ENCODE data around the gene NMBR. TPM values are rescaled to one million over a fixed set of nuclear protein-coding genes. Genes with fewer than 3 reads are reported as not detected.

NMBR gene
- total and polyA plus RNA-seq, 2 donors (not counting 1 experiment from before 2014, with no cell fraction given) = 0.09 TPM; not detected in 1

- Histone ChIP-seq H3K27ac (ENCODE audit: low read length in 2 of 2) (no peak overlapping the region), H3K9ac (ENCODE audit: low read length) (no peak overlapping the region), H3K4me2 (replicated peaks; ENCODE audit: low read depth, low read length, poor library complexity, severe bottlenecking) (no peak overlapping the region), H3K79me2 (ENCODE audit: control insufficient read depth, insufficient read depth, low read length) (no peaks in the 10 kb centered on the region), H3K4me1 (ENCODE audit: control insufficient read depth in 2 of 2, insufficient read depth in 2 of 2, low read length in 2 of 2) (no peaks in the 10 kb centered on the region), H3K36me3 (replicated peaks in 1 of 2; ENCODE audit: control extremely low read depth in 1 of 2, control insufficient read depth in 1 of 2, extremely low read depth in 1 of 2, insufficient read depth in 2 of 2, low read length in 1 of 2) (no peaks in the 10 kb centered on the region), H2AFZ (ENCODE audit: insufficient read depth, low read depth, low read length, poor library complexity, severe bottlenecking) (no peak overlapping the region), H4K20me1 (ENCODE audit: control insufficient read depth, insufficient read depth, low read length, poor library complexity, severe bottlenecking) (no peaks in the 10 kb centered on the region), H3K9me3 (ENCODE audit: control extremely low read depth in 1 of 3, control insufficient read depth in 2 of 3, insufficient read depth in 1 of 3, low read length in 2 of 3) (no peaks in the 10 kb centered on the region), H3K27me3 (replicated peaks in 1 of 4; ENCODE audit: control extremely low read depth in 1 of 4, control insufficient read depth in 3 of 4, insufficient read depth in 4 of 4, low read length in 3 of 4) (peaks cover 0 to 5% (median 1%) of the 10 kb centered on the region in 4 experiments), H3K4me3 (ENCODE audit: control extremely low read depth in 1 of 5, extremely low read depth in 1 of 5, insufficient read depth in 1 of 5, low read depth in 2 of 5, low read length in 4 of 5) (no peak overlapping the region)
- no peak for DNase-seq
- 90% methylated on average over 2 of the region's 2 CpGs for WGBS (ENCODE audit: insufficient coverage)
- no peaks in the 10 kb centered on the region for H3K9me3 Mint-ChIP-seq (ENCODE audit: insufficient read depth)
- CTCF ChIA-PET = no interaction called here
- peaks cover 19% of the 10 kb centered on the region for H3K27me3 Mint-ChIP-seq
- TF ChIP-seq EZH2 (IDR thresholded peaks at IDR 0.05; ENCODE audit: borderline replicate concordance, insufficient read depth, low read depth, low read length, poor library complexity, severe bottlenecking) = no peak
- no peak for TF ChIP-seq CTCF (IDR thresholded peaks at IDR 0.05)
- intact Hi-C loops (cut with micrococcal nuclease) = no loop called here
- H3K4me3 Mint-ChIP-seq = no peak overlapping the region
- no peak for ATAC-seq (ENCODE audit: low read depth)
- H3K4me1 Mint-ChIP-seq = no peaks in the 10 kb centered on the region
- no peak overlapping the region for H3K27ac Mint-ChIP-seq
- POLR2A ChIA-PET = no interaction called here
Observed at GRCh38 chr6:142118925-142119324, 28.0 kb downstream of the NMBR start.

- H3K27me3 Mint-ChIP-seq = peaks cover 19% of the 10 kb centered on the region
- H3K79me2 ChIP-seq (ENCODE audit: control insufficient read depth, insufficient read depth, low read length) = no peaks in the 10 kb centered on the region
- H3K4me1 Mint-ChIP-seq = no peaks in the 10 kb centered on the region
- H2AFZ ChIP-seq (ENCODE audit: insufficient read depth, low read depth, low read length, poor library complexity, severe bottlenecking) = no peak overlapping the region
- no peak overlapping the region for H3K4me3 ChIP-seq (ENCODE audit: control extremely low read depth in 1 of 5, extremely low read depth in 1 of 5, insufficient read depth in 1 of 5, low read depth in 2 of 5, low read length in 4 of 5)
- DNase-seq (no peak), ATAC-seq (ENCODE audit: low read depth) (no peak)
- H3K27ac Mint-ChIP-seq = no peak overlapping the region
- H3K36me3 ChIP-seq (replicated peaks in 1 of 2; ENCODE audit: control extremely low read depth in 1 of 2, control insufficient read depth in 1 of 2, extremely low read depth in 1 of 2, insufficient read depth in 2 of 2, low read length in 1 of 2) = no peaks in the 10 kb centered on the region
- ChIA-PET POLR2A (no interaction called here), CTCF (no interaction called here)
- no CpG with 5 or more reads among the region's 3 CpGs for whole genome bisulfite sequencing (ENCODE audit: insufficient coverage)
- no peaks in the 10 kb centered on the region for H4K20me1 ChIP-seq (ENCODE audit: control insufficient read depth, insufficient read depth, low read length, poor library complexity, severe bottlenecking)
- H3K27me3 ChIP-seq (replicated peaks in 1 of 4; ENCODE audit: control extremely low read depth in 1 of 4, control insufficient read depth in 3 of 4, insufficient read depth in 4 of 4, low read length in 3 of 4) = peaks cover 0 to 5% (median 1%) of the 10 kb centered on the region in 4 experiments
- no peaks in the 10 kb centered on the region for H3K9me3 Mint-ChIP-seq (ENCODE audit: insufficient read depth)
- no peak overlapping the region for H3K4me2 ChIP-seq (replicated peaks; ENCODE audit: low read depth, low read length, poor library complexity, severe bottlenecking)
- H3K4me3 Mint-ChIP-seq = no peak overlapping the region
- TF ChIP-seq CTCF (IDR thresholded peaks at IDR 0.05) = no peak
- no peak for TF ChIP-seq EZH2 (IDR thresholded peaks at IDR 0.05; ENCODE audit: borderline replicate concordance, insufficient read depth, low read depth, low read length, poor library complexity, severe bottlenecking)
- H3K27ac ChIP-seq (ENCODE audit: low read length in 2 of 2) = no peak overlapping the region
- intact Hi-C loops (cut with micrococcal nuclease) = no loop called here
- H3K9ac ChIP-seq (ENCODE audit: low read length) = no peak overlapping the region
- H3K9me3 ChIP-seq (ENCODE audit: control extremely low read depth in 1 of 3, control insufficient read depth in 2 of 3, insufficient read depth in 1 of 3, low read length in 2 of 3) = no peaks in the 10 kb centered on the region
- H3K4me1 ChIP-seq (ENCODE audit: control insufficient read depth in 2 of 2, insufficient read depth in 2 of 2, low read length in 2 of 2) = no peaks in the 10 kb centered on the region
Observed at GRCh38 chr6:142118328-142118727, 28.6 kb downstream of the NMBR start.
